ENCODE data around the gene CRACR2B.

Gene CRACR2B

DNA sequence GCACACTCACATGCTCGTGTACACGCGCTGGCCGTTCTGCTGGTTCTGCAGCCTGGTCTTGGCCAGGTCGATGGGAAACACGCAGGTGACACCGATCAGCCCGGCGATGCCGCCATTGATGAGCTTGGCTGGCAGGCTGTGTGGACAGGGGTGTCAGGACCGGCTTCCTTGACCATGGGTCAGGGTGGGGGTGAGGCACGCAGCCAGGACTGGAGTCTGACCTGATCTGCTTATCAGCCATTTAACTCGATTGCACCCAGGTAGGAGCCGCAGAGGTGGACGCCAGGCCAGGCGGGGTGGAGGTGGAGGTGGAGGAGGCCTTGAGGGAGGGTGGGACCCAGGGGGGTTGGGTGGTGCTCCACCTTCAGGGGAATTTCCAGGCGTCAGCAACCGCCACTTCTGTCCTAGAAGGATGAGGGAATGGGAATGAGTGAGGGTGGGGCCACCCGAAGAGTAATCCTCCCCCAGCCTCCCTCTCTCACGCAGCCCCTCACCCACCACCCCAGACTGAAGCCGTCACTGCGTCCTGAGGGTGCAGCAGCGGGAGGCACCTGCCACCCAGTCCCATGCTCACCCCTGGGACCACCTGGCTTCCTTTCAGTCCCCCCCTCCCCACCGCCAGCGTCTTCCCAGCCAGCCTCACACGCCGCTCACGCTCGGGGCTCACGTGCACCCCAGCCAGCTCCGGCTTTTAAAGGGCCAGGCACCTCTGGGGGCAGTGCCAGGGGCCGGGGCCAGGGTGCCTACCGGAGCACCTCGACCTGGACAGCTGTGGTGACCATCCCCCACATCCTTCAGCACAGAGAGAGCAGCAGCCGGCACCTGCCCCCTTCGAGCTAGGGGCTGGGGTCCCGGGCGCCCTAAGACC lies 32.7 kb upstream of the CRACR2B start:
- DNase-seq: no peak

DNA sequence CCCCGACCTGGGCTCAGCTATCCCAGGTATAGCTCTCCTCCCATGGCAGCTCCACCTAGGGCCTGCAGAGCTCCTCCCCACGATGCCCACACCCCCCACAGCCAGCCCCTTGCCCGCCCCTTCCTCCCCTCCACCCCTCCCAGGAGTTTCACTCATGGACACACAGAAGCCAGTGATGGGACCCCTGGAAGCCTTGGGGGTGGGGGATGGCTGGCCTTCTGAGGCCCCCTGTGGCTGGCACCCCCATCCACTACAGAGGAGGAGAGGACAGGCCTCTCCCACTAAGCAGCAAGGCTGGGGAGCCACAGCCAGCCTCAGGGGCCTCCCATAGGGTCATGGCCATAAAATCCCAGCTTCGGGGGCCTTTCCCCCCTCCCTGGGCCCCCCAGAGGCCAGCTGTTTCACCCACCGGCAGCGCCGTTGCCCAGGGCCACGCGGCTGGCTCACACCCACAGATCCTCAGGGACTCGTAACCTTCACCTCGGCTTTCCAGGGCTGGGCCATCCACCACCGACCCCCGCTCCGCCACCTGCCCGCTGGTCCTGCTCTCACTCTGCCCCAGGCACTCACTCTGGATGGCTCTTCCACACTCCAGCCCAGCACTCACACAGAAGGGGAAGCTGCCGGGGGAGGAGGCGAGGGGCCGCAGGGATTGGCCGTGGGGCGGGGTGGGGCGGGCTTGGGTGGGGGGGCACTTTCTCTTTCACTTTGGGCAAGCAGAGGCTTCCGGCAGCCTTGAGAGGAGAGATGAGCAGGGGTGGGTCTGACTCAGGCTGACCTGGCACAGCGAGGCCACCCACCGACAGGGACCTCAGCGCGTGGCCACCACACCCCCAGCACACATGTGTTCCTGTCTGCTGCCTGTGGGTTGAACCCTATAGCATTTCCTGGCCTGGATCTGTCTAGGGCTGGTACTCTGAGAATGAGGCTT lies 31.8 kb upstream of the CRACR2B start:
- peak; percentile 81 for DNase-seq

DNA sequence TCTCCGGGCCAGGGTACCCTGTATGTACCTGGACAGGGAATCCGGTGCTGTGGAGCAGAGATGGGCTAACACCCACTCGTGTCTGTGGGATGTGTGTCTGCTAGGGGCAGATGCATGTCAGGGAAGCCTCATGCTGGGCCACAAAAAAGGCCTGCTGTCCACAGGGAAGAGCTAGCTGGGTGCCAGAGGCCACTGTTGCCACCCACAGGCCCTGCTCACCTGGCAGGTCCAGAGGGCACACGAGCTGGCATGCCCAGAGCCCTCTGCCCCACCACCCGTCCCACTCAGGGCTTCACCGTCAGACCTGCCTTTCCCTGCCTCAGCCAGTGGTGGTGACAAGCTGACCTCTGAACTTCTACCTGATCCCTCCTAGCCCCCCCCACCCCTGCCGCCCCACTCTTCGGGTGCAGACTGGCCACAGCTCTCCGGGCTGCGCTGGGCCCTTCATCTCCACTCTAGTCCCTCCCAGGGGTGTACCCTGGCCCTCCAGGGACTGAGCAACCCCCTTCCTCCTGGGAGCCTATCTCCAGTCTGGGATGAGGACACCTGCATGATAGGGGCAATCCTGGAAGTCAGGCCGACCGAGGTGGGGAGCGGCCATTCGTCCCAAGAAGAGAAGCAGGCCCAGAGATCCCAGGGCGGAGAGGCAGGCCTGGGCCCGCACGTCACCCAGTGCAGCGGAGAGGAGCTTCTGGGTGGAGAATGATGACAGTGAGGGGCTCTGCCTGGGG lies 31.0 kb upstream of the CRACR2B start:
- no peak for DNase-seq

DNA sequence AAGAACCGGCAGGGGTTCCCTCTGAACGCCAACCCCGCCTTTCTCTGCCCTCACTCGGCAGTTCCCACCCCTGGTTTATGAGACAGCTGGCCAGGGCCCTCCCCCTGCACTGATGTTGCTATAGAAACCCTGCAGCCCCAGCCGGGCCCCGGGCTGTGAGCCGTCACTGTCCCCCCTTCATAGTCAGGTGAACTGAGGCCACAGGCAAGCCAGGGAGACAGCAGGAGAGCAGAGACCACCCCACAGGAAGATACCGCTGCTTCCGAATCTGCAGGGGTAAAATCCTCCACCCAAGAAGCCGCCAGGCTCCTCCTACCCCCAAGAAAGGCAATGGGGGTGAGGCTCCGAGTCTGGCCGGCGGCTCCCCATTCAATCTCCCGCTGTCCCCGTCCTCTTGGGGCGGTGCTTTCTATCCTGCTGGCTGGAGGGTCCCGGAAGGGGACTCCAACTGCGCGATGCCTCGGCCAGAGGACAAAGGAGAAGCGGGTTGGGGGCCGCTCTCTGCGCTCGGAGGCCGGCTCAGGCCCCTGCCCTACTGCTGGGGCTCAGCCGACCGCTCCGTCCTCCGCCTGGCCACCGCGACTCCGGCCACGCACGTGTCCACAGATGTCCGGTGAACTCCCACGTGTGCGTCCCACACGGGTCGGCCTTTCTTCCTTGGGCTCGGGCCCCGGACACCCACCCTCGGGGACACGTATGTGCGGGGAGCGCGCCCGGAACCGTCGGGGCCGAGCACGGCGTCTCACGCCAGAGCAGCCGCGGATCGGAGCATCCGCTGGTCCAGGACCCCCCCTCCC lies 30.2 kb upstream of the CRACR2B start:
- peak; percentile 87 for DNase-seq

DNA sequence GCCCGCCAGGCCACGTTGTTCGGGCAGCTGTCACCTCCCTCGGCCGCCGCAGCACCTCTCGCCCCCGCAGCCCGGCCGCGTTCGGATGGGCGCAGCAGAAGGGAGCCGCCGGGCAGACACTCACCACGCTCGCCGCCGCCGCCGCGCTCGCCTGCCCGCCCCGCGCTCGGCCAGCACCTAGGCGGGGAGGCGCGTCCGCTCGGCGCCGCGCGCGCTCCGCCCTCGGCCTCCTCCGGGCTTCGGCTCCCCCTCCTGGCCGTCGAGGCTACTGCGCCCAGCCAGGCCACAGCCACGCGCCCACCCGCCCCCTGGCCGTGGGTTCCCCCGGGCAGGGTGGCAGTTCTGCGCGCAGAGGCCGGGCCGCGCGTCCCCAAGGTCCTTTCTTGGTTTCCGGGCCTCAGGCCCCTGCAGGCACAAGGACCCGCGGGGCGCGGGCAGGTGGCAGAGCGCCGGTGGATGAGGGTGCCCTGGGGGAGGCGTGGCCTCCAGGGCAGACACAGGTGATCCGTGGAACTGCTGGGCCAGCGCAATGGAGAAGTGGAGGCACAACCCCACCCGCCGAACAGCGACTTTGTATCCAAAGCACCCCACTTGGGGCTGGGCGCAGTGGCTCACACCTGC lies 29.5 kb upstream of the CRACR2B start, which contains the start of gene SLC25A22:
Gene SLC25A22 (minus strand): TSS at position 189 of the 621 bp plus-strand sequence. CDS start 3,275 bp downstream, outside the sequence.
- DNase-seq: peak; percentile 86

DNA sequence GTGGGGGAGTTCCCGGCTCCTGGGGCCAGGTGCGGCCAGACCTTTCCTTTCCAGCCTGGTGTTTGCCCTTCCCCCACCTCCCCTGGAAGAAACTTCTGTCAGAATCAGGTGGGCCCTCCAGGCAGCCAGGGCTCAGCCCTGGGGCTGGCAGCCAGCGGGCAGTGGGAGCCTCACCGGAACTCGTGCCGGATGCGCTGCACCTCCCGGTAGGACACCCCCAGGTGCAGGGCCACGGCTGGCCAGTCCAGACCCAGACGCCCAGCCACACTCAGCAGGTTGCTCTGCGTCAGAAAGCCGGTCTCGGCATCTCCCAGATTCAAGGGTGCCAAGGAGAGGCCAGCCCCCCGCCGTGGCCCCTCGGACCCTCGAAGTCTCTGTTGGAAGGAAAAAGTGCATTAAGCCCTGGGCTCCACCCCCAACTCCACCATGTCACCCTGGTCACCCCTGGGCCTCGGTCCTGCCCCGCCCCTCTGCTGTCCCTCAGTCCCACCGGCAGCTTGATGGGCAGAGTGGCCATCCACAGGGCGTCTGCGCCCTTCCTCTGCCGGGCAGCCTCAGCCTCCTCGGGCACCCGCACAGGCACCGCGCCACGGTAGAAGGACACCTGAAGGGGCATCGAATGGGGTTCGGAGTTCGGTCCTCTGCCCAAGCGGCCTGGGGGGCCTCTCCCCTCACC lies 27.9 kb upstream of the CRACR2B start:
- DNase-seq: no peak

DNA sequence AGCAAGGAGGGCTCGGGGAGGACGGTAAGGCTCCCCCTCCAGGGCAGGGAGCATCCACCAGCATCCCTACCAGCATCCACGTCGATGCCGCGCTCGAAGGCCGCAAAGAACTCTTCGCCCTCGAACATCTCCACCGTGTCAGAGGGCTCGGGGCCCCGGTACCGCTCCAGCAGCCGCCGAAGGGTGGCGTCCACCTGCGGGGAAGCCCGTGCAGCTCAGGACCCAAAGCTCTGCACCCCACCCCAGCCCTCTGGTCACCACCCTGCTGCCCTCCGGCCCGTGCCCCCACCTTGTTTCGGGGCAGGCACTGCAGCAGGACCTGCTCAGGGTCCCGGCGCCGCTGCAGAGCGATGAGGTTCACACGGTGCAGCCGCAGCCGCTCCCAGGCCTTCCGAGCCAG lies 27.2 kb upstream of the CRACR2B start:
- DNase-seq: no peak

DNA sequence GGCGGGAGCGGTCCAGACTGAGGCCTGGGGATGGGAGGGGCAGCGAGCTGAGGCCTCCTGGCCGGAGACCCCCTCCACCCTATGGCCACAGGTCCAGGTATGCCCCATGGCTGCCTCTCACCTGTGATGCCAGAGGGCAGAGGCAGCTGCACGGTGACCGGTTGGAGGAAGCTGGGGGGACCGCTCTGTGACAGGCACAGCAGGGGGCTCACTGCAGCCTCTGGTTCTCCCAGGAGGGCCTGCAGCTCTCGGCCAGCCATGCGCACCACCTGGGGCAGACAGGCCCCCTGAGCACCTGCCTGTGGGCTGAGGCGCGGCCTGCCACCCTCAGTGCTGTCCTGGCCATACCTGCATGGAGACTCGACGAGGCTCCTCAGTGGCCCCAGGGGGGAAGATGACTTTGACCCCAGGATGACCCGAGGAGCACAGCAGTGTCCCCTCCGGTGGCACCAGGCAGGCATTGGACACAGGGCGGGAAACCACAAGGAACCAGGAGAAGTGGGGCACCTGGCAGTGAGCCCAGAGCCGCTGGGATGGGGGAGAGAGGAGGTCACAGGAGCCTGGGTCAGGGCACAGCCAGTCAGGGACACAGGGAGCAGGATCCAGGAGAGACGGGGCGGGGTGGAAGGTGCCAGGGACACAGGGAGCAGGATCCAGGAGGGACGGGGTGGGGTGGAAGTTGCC lies 26.5 kb upstream of the CRACR2B start:
- no peak for DNase-seq

DNA sequence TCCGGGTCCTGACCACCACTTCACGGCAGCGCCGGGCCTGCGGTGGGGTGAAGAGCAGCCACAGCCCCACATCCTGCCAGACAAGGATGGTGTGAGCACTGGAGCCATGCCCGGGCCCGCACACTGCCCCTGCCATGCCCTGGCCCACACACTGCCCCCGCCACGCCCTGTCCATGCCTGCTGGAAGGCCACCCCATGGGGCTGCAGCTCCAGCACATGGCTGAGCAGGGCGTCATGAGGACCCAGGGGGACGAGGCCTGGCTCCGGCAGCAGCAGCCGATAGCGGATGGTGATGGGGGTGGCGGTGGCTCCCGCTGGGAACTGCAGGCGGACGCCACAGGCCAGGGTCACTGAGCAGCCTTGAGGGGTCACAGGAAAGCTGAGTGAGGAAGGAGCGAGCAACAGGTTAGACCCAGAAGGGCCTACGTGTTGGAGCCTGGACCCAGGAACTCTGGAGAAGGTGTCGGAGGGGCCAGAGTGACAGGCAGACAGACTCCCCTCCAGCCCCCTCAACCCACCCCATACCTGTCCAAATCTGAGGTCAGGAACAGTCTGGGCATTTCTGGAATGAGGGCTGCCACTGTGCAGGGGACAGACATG lies 25.6 kb upstream of the CRACR2B start:
- no peak for DNase-seq

DNA sequence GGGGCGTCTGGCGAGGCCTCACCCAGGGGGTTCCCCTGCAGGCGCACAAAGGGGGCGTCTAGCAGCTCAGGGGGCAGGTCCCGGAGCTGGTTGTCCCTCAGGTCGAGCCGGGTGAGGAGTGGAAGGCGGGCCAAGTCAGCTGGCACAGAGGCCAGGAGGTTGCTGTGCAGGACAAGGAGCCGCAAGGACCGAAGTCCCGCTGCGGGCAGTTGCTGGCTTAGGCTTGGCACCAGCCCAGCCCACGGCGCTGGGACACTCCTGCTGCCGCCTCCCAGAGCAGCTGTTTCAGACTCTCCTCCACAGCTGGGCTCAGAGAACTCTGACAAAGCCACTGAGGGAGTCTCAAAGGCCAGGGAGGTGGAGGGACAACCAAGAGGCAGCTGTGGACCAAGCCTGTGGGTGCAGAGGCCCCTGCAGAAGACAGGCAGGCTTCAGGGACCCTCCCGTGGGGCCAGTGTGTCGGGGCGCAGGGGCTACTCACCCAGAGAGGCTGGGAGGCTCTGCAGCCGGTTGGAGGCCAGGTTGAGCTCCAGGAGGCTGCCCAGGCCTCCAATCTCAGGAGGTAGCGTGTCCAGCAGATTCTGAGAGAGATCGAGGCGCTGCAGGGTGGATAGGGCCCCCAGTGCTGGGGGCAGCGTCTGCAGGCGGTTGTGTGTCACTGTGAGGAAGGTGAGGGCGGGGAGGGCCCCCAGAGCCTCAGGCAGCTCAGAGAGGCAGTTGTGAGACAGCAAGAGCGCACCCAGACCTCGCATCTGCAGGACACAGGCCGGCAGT lies 24.8 kb upstream of the CRACR2B start:
- DNase-seq: no peak

DNA sequence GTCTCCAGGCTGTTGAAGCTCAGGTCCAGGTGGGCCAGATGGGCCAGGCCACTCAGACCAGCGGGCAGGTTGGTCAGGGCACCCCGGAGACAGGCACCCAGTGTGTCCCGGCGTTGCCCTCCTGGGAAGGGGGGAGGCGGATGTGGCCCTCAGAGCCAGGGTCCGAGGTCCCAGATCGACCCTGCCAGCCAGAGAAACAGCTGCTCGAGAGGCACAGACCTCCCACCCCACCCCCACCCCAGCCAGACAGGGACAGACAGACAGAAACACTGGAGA lies 24.3 kb upstream of the CRACR2B start:
- no peak for DNase-seq

DNA sequence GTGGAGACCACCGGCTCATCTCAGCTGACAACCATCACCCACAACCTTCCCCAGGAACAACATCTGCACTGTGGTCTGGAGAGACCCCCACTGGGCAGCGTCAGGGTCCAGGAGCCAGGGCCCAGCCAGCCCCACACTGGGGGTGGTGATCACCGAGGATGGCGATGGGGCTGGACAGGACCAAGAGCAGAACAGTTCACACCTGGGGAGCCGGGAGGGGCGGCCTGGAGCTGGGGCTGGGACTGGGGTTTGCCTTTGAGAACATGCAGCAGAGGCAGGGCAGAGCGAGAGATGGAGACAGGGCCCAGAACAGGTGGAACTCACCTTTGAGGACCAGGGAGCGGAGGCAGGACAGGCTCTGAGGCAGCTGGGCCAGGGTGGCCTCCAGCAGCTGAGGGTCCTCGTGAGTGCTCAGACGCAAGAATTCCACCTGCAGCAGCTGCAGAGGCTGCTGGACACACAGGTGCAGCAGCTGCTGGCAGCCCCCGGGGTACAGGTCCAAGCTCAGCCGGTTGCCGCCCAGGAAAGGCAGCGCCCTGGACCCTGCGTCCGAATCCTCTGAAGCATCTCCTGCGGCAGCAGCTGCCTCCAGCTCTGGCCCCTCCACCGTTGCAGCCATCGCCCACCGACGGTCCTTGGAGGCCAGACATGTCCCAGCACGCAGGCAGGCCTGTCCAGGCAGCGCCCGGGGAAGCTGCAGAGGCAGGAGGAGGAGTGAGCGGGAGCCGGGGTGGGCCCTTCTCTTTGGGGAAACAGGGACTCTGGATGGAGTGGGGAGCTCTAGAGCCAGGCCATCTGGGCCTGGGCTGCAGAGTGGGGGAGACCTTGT lies 23.7 kb upstream of the CRACR2B start:
- no peak for DNase-seq

DNA sequence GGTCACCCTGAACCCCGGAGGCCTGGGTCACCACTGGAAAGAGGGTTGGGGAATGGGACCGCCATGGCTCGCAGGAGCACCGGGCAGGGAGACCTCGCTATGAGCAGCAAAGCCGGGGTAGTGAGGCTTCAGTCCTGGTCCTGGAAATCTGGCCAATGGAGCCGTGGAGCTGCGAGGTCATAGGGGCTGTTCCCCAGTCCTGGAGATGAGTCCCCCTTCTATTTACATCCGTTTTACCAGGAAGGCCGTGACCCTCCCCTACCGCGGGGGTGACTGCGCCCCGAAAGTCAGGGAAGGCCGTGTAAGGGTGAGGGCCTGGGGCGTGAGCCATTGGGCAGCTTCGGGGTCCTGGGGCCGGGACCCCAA lies 23.1 kb upstream of the CRACR2B start:
- no peak for DNase-seq

DNA sequence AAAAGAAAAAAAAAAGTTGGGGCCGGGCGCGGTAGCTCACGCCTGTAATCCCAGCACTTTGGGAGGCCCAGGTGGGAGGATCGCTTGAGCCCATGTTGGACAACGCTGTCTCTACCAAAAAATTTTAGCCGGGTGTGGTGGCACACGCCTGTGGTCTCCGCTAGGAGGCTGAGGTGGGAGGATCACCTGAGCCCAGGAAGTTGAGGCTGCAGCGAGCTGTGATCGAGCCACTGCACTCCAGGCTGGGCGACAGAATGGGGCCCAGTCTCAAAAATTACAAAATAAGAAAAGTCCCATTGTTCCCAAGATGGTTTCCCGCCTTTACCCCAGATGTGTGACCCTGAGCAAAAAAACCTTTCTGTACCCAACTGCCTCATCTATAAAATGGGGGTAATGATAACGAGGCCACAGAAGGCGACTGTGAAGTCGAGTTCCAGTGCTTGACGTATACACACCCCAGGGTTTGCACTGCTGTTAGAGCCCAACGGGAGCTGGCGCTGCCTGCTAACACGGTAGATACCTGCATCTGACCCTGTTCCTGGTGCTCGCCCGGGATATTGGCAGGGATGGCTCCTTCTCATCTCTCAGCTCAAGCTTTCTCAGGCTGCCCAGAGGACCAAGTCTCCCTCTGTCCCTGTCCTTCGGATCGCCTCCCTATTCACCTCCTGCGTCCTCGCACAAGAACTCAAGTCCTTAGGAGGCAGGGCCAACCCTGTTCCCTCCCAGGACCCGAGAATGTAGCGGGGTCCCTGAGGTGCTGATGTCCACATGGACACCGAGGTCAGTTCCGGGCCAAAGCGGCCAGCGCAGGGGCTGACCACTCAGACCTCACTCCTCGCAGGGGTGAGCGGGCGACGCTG lies 19.1 kb upstream of the CRACR2B start:
- peak; percentile 62 for DNase-seq

DNA sequence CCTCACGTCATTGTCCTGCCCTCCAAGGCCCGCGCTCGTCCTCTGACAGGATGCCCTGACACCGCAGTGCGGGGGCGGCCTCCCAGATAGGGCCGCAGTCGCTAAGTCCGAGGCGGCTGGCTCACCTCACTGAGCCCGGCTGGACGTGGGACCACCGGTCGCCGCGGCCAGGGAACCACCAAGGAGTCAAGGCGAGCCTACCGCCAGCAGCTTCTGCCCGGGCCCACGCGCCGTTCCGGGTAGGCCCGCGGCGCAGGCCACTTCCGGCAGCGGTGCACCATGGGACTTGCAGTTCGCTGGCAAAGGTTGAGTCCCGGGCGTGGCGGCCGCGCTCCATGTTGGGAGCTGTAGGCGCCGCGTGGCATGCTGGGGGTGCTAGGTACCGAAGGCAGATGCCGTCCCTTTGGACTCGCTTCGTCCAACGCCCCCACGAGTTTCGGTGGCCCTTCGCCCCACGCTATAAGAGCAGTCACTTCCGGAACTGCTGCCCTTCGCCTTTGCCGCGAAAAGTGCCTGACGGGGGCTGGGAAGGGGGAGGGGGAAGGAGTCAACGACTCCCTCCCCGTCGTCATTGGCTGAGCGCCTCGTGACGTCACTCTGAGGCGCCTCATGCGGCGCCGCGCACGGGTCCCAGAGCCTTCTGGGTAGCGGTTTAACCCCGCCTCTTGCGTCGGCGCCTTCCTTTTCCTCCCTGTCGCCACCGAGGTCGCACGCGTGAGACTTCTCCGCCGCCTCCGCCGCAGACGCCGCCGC lies 18.3 kb upstream of the CRACR2B start, which contains the start of gene RPLP2:
Gene RPLP2 (plus strand): TSS at position 681 of the 753 bp plus-strand sequence. CDS start 268 bp downstream, outside the sequence.
- peak; percentile 97 for DNase-seq

DNA sequence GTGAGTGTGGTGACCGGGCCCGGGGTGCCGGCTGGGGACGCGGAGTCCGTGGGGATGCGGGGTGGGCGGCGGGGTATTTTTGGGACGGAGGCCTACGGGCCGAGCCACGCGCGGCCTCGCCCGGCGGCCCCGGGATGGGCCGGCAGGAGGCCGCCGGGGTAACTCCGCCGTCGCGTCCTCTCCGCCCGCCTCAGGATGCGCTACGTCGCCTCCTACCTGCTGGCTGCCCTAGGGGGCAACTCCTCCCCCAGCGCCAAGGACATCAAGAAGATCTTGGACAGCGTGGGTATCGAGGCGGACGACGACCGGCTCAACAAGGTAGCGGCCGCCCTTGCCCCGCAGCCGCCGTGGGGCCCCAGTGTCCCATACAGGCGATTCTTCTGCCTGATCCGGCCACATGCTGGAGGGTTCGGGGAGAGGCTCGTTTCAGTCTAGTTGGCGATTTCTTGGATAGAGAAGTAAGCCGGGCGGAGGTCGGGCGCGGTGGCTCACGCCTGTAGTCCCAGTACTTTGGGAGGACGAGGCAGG lies 17.6 kb upstream of the CRACR2B start:
- DNase-seq: no peak
